GM23338 (cell line): ENCODE data around the gene WDR27.

Experiments
- CREB1 ChIP-seq: fragments of 250-450 bp; sonication (Bioruptor Pico); IDR thresholded peaks from 2 replicates; pipeline ENCODE4 v1.5.0; 2020; ENCODE audit warnings: low read depth, mild to moderate bottlenecking, moderate library complexity
- CTCF ChIP-seq, 2 experiments: fragments of 200-600 bp in 1 of 2; sonication (generic) in 1 of 2; conservative IDR thresholded peaks; 2 replicates each; pipeline versions ENCODE4 v1.5.1 to v1.6.1; 2016 to 2017; ENCODE audit warnings: antibody characterized with exemption in 2 of 2, low read depth in 2 of 2, mild to moderate bottlenecking in 2 of 2, moderate library complexity in 1 of 2
- ETS1 ChIP-seq: IDR thresholded peaks from 2 replicates; pipeline ENCODE4 v1.6.1; 2016; ENCODE audit warnings: antibody characterized with exemption
- EZH2 ChIP-seq: fragments of 200-600 bp; sonication (generic); IDR thresholded peaks from one replicate; pipeline ENCODE4 v1.8.0; 2017; ENCODE audit warnings: antibody characterized with exemption, mild to moderate bottlenecking, low read depth; ENCODE audit not compliant: unreplicated experiment
- EZH2phosphoT487 ChIP-seq: fragments of 200-600 bp; sonication (generic); IDR thresholded peaks from one replicate; pipeline ENCODE4 v1.8.1; 2018; ENCODE audit warnings: antibody characterized with exemption; ENCODE audit not compliant: unreplicated experiment
- JUNB ChIP-seq: IDR thresholded peaks from one replicate; pipeline ENCODE4 v1.6.1; 2016; ENCODE audit warnings: antibody characterized with exemption; ENCODE audit not compliant: unreplicated experiment
- NANOG ChIP-seq: IDR thresholded peaks from 2 replicates; pipeline ENCODE4 v1.6.1; 2016; ENCODE audit warnings: antibody characterized with exemption, borderline replicate concordance
- POLR2AphosphoS5 ChIP-seq: IDR thresholded peaks from 2 replicates; pipeline ENCODE4 v1.6.1; 2016; ENCODE audit warnings: antibody characterized with exemption, low read depth
- STAT1 ChIP-seq: IDR thresholded peaks from one replicate; pipeline ENCODE4 v1.6.1; 2016; ENCODE audit warnings: antibody characterized with exemption; ENCODE audit not compliant: unreplicated experiment
- ZNF114 ChIP-seq: fragments of 250-450 bp; sonication (Bioruptor Pico); IDR thresholded peaks from 2 replicates; pipeline ENCODE4 v1.5.0; 2020; ENCODE audit warnings: mild to moderate bottlenecking, moderate library complexity
- ZNF331 ChIP-seq: fragments of 250-450 bp; sonication (Bioruptor Pico); IDR thresholded peaks from 2 replicates; pipeline ENCODE4 v1.5.0; 2020; ENCODE audit warnings: low read depth, mild to moderate bottlenecking, moderate library complexity
- TF ChIP-seq, protein P1 (sequence below): IDR thresholded peaks from one replicate; pipeline ENCODE4 v1.6.1; 2018; ENCODE audit warnings: antibody characterized with exemption; ENCODE audit not compliant: unreplicated experiment
- TF ChIP-seq, protein P2 (sequence below): fragments of 250-450 bp; sonication (Bioruptor Pico); IDR thresholded peaks from 2 replicates; pipeline ENCODE4 v1.5.0; 2020; ENCODE audit warnings: mild to moderate bottlenecking, moderate library complexity

DNA sequence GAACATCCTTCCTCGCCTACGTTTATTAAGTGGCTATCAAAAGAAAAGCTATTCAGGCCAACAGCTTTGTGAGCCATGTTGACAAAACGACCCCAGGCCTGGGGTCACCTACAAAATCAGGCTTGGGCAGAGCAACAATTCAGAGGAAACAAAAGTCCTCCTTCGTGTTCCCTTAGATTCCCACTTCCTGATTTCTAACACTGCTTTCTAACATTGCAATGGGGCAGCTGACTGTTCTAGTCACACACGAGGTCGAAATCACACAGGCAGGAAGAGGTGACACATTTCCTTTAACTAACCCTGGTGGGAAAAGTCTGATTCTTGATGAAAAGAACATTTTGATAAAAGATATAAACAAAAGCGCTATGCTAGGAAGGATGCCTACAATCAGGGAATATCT lies 31.9 kb downstream of the WDR27 start:
- TF ChIP-seq EZH2 (no peak), CTCF (conservative IDR thresholded peaks at IDR 0.05; ENCODE audit: low read depth in 2 of 2) (no peak), POLR2AphosphoS5 (no peak), CREB1 (no peak), ETS1 (no peak), ZNF114 (CRISPR knock-in tag) (no peak), EZH2phosphoT487 (no peak), STAT1 (no peak), JUNB (no peak), ZNF331 (CRISPR knock-in tag) (no peak), NANOG (no peak)
- TF ChIP-seq, protein P1, sequence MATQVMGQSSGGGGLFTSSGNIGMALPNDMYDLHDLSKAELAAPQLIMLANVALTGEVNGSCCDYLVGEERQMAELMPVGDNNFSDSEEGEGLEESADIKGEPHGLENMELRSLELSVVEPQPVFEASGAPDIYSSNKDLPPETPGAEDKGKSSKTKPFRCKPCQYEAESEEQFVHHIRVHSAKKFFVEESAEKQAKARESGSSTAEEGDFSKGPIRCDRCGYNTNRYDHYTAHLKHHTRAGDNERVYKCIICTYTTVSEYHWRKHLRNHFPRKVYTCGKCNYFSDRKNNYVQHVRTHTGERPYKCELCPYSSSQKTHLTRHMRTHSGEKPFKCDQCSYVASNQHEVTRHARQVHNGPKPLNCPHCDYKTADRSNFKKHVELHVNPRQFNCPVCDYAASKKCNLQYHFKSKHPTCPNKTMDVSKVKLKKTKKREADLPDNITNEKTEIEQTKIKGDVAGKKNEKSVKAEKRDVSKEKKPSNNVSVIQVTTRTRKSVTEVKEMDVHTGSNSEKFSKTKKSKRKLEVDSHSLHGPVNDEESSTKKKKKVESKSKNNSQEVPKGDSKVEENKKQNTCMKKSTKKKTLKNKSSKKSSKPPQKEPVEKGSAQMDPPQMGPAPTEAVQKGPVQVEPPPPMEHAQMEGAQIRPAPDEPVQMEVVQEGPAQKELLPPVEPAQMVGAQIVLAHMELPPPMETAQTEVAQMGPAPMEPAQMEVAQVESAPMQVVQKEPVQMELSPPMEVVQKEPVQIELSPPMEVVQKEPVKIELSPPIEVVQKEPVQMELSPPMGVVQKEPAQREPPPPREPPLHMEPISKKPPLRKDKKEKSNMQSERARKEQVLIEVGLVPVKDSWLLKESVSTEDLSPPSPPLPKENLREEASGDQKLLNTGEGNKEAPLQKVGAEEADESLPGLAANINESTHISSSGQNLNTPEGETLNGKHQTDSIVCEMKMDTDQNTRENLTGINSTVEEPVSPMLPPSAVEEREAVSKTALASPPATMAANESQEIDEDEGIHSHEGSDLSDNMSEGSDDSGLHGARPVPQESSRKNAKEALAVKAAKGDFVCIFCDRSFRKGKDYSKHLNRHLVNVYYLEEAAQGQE: no peak
- TF ChIP-seq, protein P2, sequence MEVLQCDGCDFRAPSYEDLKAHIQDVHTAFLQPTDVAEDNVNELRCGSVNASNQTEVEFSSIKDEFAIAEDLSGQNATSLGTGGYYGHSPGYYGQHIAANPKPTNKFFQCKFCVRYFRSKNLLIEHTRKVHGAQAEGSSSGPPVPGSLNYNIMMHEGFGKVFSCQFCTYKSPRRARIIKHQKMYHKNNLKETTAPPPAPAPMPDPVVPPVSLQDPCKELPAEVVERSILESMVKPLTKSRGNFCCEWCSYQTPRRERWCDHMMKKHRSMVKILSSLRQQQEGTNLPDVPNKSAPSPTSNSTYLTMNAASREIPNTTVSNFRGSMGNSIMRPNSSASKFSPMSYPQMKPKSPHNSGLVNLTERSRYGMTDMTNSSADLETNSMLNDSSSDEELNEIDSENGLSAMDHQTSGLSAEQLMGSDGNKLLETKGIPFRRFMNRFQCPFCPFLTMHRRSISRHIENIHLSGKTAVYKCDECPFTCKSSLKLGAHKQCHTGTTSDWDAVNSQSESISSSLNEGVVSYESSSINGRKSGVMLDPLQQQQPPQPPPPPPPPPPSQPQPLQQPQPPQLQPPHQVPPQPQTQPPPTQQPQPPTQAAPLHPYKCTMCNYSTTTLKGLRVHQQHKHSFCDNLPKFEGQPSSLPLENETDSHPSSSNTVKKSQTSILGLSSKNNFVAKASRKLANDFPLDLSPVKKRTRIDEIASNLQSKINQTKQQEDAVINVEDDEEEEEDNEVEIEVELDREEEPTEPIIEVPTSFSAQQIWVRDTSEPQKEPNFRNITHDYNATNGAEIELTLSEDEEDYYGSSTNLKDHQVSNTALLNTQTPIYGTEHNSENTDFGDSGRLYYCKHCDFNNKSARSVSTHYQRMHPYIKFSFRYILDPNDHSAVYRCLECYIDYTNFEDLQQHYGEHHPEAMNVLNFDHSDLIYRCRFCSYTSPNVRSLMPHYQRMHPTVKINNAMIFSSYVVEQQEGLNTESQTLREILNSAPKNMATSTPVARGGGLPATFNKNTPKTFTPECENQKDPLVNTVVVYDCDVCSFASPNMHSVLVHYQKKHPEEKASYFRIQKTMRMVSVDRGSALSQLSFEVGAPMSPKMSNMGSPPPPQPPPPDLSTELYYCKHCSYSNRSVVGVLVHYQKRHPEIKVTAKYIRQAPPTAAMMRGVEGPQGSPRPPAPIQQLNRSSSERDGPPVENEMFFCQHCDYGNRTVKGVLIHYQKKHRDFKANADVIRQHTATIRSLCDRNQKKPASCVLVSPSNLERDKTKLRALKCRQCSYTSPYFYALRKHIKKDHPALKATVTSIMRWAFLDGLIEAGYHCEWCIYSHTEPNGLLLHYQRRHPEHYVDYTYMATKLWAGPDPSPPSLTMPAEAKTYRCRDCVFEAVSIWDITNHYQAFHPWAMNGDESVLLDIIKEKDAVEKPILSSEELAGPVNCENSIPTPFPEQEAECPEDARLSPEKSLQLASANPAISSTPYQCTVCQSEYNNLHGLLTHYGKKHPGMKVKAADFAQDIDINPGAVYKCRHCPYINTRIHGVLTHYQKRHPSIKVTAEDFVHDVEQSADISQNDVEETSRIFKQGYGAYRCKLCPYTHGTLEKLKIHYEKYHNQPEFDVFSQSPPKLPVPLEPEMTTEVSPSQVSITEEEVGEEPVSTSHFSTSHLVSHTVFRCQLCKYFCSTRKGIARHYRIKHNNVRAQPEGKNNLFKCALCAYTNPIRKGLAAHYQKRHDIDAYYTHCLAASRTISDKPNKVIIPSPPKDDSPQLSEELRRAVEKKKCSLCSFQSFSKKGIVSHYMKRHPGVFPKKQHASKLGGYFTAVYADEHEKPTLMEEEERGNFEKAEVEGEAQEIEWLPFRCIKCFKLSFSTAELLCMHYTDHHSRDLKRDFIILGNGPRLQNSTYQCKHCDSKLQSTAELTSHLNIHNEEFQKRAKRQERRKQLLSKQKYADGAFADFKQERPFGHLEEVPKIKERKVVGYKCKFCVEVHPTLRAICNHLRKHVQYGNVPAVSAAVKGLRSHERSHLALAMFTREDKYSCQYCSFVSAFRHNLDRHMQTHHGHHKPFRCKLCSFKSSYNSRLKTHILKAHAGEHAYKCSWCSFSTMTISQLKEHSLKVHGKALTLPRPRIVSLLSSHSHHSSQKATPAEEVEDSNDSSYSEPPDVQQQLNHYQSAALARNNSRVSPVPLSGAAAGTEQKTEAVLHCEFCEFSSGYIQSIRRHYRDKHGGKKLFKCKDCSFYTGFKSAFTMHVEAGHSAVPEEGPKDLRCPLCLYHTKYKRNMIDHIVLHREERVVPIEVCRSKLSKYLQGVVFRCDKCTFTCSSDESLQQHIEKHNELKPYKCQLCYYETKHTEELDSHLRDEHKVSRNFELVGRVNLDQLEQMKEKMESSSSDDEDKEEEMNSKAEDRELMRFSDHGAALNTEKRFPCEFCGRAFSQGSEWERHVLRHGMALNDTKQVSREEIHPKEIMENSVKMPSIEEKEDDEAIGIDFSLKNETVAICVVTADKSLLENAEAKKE (CRISPR knock-in tag): no peak
